DMS53 treated with DMSO at 0.1 percent for 48 hours (cell line): ENCODE results near the gene FHIT.

Experiments used
- DNase-seq: peaks from one replicate; lab custom pipeline; 2025; ENCODE audit not compliant: unreplicated experiment; lab: John Stamatoyannopoulos, UW

FHIT gene

DNA sequence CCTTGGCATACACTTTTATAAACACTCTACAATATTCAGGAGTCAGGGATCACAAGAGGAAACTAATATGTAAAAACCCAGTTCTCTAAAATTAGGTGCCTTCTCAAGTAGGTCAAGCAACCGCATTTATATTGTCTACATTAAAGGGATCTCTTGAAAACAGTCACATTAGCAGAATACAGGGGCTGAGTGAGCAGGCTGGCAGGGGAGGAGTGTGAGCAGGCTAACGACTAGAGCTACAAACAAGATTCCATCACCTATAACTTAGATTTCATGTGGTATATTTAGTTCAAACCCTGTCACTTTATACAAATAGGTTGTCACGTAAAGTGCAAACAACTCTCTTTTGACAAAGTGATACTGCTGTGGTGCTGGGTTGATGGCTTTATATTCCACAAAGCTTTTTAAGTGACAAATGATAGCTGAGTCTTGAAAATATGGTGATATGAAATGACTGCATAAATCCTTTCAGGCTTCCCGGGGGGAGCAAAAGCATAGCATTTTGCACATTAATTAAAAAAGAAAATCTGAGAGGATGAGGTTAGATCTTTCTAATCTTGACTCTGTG, 937.9 kb downstream of the FHIT start:
- no peak for DNase-seq

DNA sequence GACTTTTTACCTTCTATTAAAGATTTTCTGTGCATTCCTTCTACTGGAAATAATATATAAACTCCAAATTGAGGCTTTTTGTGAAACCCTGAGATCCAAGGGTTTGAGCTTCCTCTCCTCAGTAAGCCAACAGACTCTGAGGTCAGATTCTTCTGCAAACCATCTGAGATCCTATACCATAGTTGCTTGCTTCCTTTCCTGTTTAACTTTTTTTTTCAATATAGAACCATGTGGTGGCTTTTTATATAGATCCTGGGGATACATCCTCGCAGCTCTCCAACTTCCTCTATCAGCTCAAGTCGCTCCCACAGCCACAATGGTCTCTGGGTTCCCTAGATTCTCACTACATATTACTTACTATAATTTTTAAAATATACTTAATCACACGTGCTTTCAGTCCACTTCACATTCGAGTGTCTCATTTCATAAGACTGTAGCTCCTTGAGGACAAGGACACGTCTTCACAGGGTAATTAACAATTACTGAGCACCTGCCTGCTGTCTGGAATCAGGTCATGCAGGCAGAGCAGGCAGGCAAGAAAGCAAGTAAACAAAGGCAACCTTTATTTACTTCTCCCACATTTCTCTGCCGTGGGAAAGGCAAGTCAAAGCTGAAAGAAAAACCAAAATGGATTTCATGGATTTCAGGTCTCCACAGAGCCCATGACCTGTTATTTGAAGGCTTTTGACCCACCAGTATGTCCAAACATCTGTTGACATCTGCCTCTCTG, 941.5 kb downstream of the FHIT start:
- DNase-seq: no peak

DNA sequence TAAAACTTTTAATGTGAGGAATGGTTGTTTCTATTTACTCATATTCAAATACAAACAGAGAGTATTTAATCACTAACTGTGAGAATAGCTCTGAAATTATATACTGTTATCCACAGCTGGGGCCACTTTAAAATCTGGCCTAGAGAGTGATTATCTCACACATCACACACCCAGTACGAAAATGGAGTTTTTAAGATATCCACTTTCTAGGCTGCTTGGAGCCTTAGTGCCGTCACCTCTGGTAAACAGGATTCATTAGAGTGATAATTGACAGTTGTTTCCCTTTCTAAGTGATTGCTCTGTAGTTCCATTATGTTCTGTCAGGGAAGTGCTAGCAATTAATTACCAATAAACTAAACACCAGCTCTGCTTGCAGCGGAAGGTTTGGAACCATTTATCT, 942.4 kb downstream of the FHIT start:
- no peak for DNase-seq

DNA sequence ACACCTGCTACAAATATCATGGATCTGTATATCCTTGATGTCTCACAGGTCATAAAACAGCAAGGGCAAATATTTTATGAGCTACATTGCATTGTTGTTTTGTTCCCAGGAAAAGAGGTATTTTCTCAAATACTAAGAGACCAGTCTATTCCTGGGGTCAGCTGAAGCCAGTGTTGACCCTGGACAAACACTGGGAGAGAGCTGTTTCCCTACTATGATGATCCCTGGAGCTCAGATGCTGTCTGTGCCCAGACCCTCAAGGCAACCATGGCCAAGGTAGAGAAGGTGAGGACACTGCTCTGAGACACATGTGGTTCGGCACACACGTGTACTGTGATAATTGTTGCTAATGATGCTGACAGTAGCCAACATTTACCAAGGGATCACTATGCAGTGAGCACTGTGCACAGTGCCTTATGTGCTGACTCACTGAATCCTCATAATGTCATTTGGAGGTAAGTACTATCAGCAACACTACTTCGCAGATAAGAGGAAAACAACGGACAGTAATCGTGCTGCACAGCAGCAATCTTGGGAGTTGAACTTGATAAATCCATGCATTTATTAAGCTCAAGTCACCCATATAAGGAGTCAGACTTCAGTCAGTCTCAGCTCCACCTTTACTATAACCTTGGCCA, 943.6 kb downstream of the FHIT start:
- peak; percentile 25 for DNase-seq

DNA sequence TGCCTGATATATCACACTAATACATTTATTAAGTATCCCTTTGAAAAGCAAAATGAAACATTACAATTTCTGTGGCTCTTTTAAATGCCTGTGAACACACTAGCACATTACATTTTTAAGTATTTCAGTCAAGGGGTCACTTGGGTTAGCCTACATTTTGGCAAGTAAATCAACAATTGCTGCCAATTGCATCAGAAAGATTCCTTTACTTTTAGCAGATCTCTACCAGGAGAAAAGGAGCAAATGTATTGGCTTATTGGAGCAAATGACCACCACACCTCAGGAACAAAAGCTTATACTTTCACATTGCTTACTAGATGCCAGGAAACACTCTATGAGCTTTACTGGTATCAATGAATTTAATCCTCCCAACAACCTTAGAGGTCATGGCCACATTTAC, 947.1 kb downstream of the FHIT start:
- no peak for DNase-seq

DNA sequence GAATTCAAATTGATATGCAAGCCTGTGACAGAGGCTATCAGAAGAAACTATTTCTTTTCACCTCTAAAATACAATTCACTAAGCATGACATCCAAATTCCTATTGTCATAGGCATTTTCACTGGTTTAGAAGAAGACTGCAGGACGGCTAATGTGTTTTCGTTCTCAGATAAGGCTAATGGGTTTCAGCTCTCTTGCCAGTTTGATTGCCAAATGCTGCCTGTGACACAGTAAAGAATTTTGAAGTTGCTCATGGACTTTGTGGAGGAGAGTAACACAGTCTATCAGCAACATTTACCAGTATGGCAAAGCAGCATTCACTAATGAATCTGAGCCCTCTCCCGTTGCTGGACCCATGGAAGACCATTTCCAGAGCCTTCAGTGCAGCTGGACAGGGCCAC, 948.1 kb downstream of the FHIT start:
- DNase-seq: no peak

DNA sequence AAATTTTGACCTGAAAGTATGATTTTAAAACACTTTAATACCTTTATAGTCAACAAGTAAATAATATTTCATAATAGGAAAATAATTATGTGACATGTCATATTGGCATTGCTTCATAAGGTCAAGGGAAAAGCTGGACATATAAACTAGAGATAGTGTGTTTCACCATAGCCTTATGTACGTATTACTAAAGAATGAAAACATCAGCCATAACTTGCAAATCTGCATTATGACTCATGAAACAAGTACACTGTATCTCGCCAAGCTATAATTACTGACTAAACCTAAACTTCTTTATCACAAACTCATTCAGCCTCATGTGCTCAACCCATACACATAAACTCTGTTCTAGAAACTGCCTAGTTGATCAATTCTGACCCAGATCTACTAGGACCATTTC, 950.1 kb downstream of the FHIT start:
- DNase-seq: no peak

DNA sequence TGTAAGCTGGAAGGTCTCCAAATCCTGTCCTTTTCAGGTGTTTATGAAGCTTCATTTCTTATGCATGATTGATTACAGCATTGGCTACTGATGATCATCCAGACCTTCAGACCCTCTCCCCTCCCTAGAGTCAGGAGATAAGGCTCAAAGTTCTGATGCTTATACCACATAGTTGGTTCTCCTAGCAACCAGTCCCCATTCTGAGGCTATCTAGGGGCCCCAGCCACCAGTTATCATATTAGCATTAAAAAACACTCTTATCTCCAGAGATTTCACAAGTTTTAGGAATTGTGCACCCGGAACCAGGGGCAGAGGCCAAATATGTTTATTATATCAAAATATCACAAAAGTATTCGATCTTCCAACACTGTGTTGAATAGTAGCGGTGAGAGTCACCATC, 953.1 kb downstream of the FHIT start:
- DNase-seq: no peak

DNA sequence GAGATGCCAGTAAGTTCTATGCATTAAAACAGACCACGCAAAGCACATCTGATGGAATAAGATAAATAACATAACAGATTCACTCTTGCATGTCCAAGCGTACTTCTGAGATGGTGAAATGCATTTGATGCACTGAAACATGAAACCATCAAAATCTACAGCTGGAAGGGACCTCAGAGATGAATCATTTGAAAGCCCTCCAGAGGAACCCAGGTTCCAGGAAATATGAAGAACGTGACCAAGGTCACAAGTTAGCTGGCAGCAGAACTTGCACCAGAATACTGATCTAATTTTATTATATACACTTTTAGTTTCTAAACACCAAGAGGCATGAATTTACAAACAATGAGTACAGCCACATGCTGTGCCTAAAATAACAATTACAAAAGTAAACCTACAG, 957.1 kb downstream of the FHIT start:
- DNase-seq: peak; percentile 29

DNA sequence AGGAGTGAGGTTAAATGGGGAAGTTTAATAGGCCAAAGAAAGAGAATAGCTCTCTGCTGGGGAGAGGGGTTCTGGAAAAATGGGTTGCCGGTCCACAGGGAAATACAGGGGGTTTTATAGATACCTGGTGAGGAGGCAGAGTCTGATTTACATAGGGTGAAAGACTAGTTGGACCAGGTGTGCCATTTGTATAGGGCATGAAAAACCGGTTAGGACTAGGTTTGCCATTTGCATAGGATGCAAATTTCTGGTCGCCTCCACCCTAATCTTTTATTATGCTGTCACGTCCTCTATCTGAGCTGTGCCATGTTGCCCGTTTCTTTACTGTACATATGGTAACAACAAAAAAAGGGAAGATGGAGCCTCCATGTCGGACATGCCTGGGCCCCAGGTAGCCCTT, 960.1 kb downstream of the FHIT start:
- DNase-seq: no peak

DNA sequence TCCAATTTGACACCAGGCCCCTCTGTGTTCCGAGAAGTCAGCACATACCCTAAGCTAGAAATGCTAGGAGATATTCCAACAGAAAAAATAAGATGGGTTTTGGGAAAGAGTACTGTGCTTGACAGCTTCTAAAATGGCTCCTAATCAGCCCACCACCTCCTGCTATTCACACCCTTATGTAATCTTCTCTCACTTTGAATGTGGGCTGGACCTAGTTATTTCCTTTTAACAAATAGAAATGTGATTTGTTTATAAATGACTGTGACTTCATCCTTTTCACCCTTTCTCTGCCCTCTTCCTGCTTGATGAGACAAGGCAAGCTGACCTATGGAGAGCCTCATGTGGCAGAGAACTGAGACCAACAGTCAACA, 961.1 kb downstream of the FHIT start:
- DNase-seq: no peak

DNA sequence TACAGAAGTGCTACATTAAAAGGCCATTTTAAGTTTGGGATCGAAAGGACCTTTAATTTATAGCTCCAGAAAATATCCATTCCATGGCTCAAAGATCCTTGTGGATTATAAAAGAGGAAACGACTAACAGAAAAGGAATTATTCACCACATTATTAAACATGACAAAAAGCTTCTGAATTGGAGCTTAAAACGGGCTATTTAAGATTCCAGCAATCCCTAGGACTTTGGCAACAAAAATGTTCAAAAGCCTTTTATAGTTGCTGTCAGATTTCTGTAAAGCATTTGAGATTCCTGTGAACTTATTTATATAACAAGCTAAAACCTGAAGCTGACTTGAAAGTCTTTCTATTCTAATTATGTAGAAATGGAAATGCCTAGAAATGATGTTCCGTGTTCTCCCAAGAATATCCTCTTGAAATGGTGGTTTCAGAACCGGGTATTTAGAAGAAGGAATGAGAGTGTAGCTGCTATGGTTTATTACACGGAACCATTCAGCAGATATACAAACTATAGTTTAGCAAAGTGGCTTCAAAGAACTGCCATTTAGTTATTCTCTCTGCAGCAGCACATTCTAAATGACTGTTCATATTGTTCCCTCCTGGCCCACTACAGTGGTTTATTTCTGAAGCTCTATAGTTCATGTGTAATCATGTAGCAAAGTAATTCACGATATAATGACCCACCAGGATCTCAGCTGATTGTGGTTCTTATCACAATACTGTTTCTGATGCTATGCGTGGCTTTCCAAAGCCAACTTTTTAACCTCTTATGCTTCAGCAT, 961.7 kb downstream of the FHIT start:
- DNase-seq: no peak

DNA sequence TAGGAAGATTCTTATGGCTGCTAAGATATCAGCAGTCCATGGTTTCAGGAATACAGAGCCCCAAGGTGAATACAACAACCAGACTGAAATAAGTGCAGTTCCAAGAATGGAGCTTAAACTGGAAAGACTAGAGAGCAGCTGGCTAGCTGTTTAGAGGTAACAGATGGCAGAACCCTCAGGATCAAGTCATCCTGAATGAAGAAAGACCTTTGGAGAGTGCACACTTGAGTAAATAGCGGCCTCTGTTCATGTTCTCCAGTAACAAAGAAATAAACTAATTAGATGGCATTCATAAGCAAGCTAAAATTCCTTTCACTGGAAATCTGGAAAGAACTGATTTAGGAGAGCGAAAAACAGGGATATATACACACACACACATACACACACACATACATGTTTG, 968.4 kb downstream of the FHIT start:
- DNase-seq: no peak

DNA sequence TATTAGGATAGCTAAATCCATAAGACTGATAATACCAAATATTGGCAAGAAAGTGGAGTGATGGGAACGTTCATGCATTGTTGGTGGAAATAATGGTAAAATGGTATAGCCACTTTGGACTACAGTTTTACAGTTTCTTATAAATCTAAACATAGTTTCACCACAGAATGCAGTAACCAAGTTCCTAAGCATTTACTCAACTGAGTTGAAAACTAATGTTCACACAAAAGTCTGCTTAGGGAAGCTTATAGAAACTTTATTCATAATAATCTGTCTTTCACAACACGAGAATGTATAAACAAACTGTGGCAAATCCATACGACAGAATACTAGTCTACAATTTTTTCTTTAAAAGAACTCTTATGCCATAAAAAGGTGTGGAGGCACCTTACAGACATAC, 969.3 kb downstream of the FHIT start:
- DNase-seq: no peak

DNA sequence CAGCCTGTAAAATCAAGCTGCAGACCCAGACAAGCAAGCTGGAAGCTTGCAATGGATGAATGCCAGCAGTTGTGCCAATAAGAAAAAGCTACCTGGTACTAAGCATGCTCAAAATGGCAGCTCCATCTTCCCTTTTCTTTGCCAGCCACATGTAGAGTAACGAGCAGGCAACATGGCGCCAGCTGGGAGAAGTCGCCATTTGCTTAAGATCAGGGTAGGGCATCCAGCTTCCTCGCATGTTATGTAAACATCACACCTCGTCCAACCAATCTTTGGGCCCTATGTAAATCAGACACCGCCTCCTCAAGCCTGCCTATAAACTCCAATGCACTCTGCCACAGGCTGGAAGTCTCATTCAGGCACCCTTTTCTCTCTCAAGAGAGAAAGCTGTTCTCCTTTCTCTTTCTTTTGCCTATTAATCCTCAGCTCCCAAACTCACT, 973.9 kb downstream of the FHIT start:
- no peak for DNase-seq

DNA sequence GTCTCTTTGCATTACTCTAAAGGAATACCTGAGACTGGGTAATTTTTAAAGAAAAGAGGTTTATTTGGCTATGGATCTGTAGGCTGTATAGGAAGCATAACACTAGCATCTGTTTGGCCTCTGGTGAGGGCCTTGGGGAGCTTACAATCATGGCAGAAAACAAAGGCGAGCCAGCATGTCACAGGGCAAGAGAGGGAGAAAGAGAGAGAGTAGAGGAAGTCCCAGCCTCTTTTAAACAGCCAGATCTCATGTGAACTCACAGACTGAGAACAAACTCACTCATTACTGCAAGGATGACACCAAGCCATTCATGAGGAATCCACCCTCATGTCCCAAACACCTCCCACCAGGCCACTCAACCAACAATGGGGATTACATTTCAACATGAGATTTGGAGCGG, 974.6 kb downstream of the FHIT start:
- no peak for DNase-seq

DNA sequence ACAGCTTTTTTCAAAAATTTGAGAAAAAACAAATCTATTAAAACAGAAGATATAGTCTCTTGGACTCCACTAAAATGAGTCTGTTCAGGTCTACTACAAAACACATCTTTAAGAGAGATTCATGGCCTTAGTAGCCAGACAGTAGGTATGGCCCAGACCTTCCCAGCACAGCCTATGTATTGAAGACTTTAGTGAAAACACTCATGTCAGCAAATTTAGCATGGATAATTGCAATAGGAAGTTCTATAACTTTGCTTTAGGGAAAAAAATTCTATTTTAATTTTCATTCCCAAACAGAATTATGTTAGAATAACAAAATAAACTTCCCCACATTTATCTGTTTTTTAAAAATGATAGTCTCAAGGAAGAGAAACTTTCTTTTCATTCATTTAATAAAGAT, 976.6 kb downstream of the FHIT start:
- no peak for DNase-seq

DNA sequence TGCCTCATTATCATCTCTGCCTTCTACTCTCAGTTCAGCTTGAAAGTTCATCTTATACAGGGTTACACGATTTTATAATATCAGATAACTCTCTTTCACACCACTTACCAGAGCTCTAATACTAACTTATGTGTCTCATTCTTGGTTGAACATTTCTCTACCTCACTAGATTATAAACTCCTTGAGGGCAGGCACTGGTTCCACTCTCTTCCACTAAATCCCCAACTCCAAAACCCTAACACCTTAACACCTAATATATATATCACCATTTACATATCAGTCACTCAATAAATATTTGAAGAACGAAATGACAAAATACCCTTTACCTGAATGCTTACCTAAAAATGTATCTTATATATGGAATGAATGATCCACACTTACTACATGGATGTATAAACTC, 977.2 kb downstream of the FHIT start:
- DNase-seq: no peak

DNA sequence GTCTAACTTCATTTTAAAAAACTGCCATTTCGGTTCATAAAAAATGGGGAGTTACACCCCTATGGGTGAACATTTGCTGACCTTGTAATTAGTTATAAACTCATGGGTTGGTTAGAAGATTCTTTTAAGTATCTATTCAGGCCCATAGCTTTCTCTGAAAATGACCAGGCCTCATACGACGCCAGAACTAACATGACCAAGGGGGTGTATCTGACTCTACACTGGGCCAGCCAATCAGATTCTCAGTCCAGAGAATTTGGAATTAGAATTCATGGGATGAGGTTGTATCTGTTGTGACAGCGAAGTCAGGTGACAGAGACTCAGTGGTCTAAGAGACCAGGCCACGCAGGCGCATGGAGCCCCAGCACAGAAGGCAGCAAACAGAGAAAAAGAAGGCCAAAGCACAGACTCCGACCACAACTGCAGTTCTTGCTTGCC, 981.4 kb downstream of the FHIT start:
- no peak for DNase-seq

DNA sequence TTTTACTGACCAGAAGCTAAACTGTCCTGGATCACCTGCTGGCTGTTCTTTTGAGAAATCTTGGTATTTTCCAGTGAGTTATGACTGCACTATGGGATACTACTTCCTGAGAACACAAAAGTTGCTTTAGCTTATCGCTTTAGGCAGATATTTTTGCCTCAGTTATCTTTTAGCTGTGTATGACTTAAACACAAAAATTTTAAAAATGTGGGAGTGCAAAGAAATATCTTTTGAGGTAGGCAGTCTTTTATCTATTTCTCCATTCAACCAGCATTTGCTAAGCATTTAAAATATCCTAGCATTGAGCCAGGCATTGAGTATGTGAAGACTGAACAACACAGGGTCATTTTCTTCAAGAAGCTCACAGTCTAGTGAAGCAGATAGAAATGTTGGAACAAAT, 981.9 kb downstream of the FHIT start:
- DNase-seq: no peak

DNA sequence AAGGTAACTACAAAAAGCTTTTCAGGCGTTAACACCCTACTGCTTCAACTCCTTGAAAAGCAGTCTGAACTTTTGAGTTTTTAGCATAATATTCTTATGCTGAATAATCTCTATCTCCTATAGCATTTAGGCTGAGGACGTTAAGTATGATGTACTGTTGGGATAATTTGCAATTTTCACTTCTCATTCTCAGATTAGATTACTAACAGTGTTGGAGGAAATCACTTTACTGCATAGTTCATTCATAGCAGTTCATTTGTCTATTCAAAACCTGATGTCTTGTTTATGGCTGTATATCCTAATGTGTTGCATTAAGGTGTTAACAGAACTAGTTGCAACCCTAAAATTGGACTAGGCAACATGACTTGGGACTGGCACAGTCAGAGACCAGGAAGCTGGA, 983.1 kb downstream of the FHIT start:
- DNase-seq: no peak

DNA sequence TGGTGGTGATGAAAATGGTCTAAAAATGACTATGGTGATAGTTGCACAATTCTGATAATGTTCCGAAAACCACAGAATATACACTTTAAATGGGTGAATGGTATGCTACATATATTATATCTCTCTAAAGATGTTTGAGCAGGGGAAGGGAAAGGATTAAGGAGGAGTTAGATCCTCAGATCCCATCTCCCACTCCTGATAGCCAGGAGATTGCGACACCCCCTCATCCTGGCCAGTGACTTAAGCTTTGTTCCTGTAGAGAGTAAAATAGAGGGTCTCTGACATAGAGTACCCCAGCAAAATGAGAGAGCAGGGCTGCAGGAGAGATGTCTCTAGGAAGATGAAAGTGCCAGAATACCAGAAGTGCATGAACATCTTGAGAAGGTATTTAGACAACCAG, 984.8 kb downstream of the FHIT start:
- DNase-seq: no peak
